Smooth muscle cell (in vitro differentiated cells): ENCODE results near the gene ICAM2. TPM values are rescaled to one million over a fixed set of nuclear protein-coding genes. Genes with fewer than 3 reads are reported as not detected.

Source experiments
- DNase-seq: peaks from one replicate; lab custom pipeline; 2025; ENCODE audit not compliant: unreplicated experiment; lab: John Stamatoyannopoulos, UW
- H2AFZ ChIP-seq: fragments of 200-600 bp; sonication (generic); 2 replicates; pipeline ENCODE4 v1.6.0; 2016; ENCODE audit warnings: antibody characterized with exemption, low read depth, mild to moderate bottlenecking
- H3F3A ChIP-seq: fragments of 200-600 bp; sonication (generic); 2 replicates; pipeline ENCODE4 v1.6.0; 2017; ENCODE audit warnings: antibody characterized with exemption, low read depth
- H3K27ac ChIP-seq: fragments of 200-600 bp; sonication (generic); 2 replicates; pipeline ENCODE4 v1.5.1; 2016; ENCODE audit warnings: low read depth, mild to moderate bottlenecking
- H3K27me3 ChIP-seq: fragments of 200-600 bp; sonication (generic); 2 replicates; pipeline ENCODE4 v1.6.1; 2016; ENCODE audit warnings: low read depth, mild to moderate bottlenecking
- H3K36me3 ChIP-seq: fragments of 200-600 bp; sonication (generic); 2 replicates; pipeline ENCODE4 v1.5.1; 2016; ENCODE audit warnings: low read depth
- H3K4me1 ChIP-seq: fragments of 200-600 bp; sonication (generic); 2 replicates; pipeline ENCODE4 v1.5.1; 2016; ENCODE audit warnings: low read depth
- H3K4me2 ChIP-seq: fragments of 200-600 bp; sonication (generic); 2 replicates; pipeline ENCODE4 v1.6.0; 2016; ENCODE audit warnings: mild to moderate bottlenecking
- H3K4me3 ChIP-seq: fragments of 200-600 bp; sonication (generic); 2 replicates; pipeline ENCODE4 v1.5.1; 2016; ENCODE audit warnings: mild to moderate bottlenecking
- H3K79me2 ChIP-seq: fragments of 200-600 bp; sonication (generic); 2 replicates; pipeline ENCODE4 v1.6.0; 2016; ENCODE audit warnings: low read depth, mild to moderate bottlenecking
- H3K9ac ChIP-seq: fragments of 200-600 bp; sonication (generic); 2 replicates; pipeline ENCODE4 v1.6.0; 2016; ENCODE audit warnings: low read depth
- H3K9me3 ChIP-seq: fragments of 200-600 bp; sonication (generic); replicated peaks from 2 replicates; pipeline ENCODE4 v1.5.1; 2016; ENCODE audit warnings: low read depth
- H4K20me1 ChIP-seq: fragments of 200-600 bp; sonication (generic); 2 replicates; pipeline ENCODE4 v1.6.0; 2016; ENCODE audit warnings: low read depth
- WGBS: methylation state at CpG from one replicate; pipeline ENCODE4 v1.1.7; 2016; ENCODE audit warnings: low lambda C conversion rate; 5-methylcytosine and 5-hydroxymethylcytosine counted together
- polyA plus RNA-seq: library from polyadenylated mRNA; unstranded; fragments of >200 nt; fragmentation: Nextera tagmentation; extraction: Ambion mirVana; gene quantifications from 2 replicates; pipeline ENCODE4 v1.2.1, GENCODE V29; 2016
- total RNA-seq: library from RNA; depleted of rRNA; stranded (reverse); fragments of >200 nt; gene quantifications from 2 replicates; pipeline ENCODE4 v1.2.3, GENCODE V29; 2014
- TF ChIP-seq, protein P1 (sequence below): fragments of 200-600 bp; sonication (generic); IDR thresholded peaks from 2 replicates; pipeline ENCODE4 v1.5.1; 2017; ENCODE audit warnings: borderline replicate concordance, mild to moderate bottlenecking, antibody characterized with exemption; ENCODE audit not compliant: insufficient read depth, poor library complexity, severe bottlenecking

Gene ICAM2
- total and polyA plus RNA-seq, 2 experiments from 2014 or later, result 1.0 TPM; not detected in 1

DNA sequence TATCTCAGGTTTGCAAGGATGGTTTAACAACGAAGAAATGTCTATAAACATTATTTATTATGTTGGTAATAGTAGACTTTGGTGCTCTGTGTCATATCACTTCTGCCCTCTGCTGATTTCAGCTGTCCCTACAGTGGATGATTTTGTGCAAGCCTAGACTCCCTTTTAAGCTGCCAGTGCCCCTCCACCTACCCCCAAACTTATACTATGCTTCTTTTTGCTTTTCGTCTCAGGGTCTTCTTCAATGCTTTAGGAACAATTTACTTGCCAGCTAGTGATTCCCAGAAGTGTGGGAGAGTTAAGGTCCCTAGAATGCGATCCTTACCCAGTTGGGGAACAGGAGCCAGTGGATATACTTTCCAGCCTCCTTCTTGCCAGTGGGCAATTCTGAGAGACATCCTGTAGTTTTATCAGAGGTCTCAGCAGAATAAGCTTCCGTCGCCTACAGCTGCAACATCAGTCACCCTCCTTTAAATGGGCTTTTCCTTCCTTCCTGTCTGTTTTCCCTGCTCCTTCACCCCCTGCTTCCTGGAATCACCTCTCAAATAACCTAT, 4.1 kb downstream of the ICAM2 start:
- Histone ChIP-seq H3K36me3 (no peaks in the 10 kb centered on the region), H3K4me1 (no peaks in the 10 kb centered on the region), H3K9me3 (no peaks in the 10 kb centered on the region), H3K4me2 (no peak overlapping the region), H4K20me1 (no peaks in the 10 kb centered on the region), H3K27ac (no peak overlapping the region), H2AFZ (no peak overlapping the region), H3K4me3 (no peak overlapping the region), H3F3A (no peaks in the 10 kb centered on the region), H3K27me3 (peaks cover 10% of the 10 kb centered on the region), H3K79me2 (no peaks in the 10 kb centered on the region), H3K9ac (no peak overlapping the region)
- WGBS, result 55% methylated on average over 5 of the region's 5 CpGs
- TF ChIP-seq, protein P1, sequence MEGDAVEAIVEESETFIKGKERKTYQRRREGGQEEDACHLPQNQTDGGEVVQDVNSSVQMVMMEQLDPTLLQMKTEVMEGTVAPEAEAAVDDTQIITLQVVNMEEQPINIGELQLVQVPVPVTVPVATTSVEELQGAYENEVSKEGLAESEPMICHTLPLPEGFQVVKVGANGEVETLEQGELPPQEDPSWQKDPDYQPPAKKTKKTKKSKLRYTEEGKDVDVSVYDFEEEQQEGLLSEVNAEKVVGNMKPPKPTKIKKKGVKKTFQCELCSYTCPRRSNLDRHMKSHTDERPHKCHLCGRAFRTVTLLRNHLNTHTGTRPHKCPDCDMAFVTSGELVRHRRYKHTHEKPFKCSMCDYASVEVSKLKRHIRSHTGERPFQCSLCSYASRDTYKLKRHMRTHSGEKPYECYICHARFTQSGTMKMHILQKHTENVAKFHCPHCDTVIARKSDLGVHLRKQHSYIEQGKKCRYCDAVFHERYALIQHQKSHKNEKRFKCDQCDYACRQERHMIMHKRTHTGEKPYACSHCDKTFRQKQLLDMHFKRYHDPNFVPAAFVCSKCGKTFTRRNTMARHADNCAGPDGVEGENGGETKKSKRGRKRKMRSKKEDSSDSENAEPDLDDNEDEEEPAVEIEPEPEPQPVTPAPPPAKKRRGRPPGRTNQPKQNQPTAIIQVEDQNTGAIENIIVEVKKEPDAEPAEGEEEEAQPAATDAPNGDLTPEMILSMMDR, result no peak
- no peak for DNase-seq

DNA sequence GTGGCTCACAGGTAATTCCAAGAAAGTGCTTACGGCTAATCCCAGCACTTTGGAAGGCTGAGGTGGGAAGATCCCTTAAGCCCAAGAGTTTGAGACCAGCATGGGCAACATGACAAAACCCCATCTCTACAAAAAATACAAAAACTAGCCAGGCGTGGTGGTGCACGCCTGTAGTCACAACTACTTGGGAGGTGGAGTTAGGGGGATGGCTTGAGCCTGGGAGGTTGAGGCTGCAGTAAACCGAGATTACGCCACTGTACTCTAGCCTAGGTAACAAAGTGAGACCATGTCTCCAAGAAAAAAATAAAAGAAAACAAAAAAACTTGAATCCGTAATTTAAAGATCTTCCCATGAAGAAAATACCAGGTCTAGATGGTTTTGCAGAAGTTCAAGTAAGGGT, 5.0 kb downstream of the ICAM2 start:
- no peak overlapping the region for H3K9ac ChIP-seq
- peaks cover 3% of the 10 kb centered on the region for H3K4me1 ChIP-seq
- no peaks in the 10 kb centered on the region for H3F3A ChIP-seq
- H4K20me1 ChIP-seq, result no peaks in the 10 kb centered on the region
- TF ChIP-seq, protein P1, result no peak
- H3K36me3 ChIP-seq, result no peaks in the 10 kb centered on the region
- no peaks in the 10 kb centered on the region for H3K79me2 ChIP-seq
- H3K27me3 ChIP-seq, result peaks cover 10% of the 10 kb centered on the region
- H3K27ac ChIP-seq, result no peak overlapping the region
- DNase-seq, result no peak
- no peak overlapping the region for H3K4me3 ChIP-seq
- no peak overlapping the region for H2AFZ ChIP-seq
- WGBS, result 93% methylated on average over 6 of the region's 6 CpGs
- no peak overlapping the region for H3K4me2 ChIP-seq
- H3K9me3 ChIP-seq, result no peaks in the 10 kb centered on the region

DNA sequence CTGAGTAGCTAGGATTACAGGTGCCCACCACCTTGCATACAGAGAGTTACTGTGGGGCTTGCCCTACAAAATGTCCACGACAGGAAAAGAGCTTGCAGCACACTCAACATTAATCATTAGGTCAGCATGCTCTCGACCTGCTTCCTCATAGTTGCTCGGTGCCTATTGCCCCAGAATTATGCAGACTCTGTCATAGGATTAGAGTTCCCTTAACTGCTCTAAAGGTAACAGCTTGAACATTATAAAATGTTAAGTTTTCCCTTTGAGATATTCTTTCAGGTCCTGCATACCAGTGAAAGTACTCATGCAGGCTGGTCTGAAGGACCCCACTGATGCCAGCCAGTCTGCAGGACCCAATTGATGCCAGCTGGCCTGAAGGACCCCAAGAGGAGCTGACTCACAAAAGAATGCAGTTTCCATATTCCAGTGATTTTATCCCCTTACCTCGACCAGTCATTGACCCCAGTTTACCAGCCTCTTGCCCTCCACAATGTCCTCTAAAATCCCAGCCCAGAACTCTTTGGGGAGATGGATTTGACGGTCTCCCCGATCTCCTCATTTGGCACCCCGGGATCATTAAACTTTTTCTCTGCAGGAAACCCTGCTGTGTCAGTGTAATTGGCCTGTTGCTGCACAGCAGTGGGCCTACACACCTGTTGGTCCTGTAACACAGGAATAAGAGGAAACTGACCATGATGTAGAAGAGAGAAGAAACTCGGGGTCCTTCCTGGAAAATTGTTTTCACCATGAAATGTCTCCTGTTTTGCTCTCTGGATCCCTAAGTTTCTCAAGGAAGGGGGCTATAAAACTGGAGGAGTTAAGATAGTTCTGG, 10.6 kb downstream of the ICAM2 start:
- peaks cover 10% of the 10 kb centered on the region for H3K27me3 ChIP-seq
- no peaks in the 10 kb centered on the region for H3K9me3 ChIP-seq
- peaks cover 8% of the 10 kb centered on the region for H3K4me1 ChIP-seq
- 59% methylated on average over 8 of the region's 8 CpGs for WGBS
- no peak overlapping the region for H3K4me3 ChIP-seq
- no peaks in the 10 kb centered on the region for H3F3A ChIP-seq
- H3K4me2 ChIP-seq, result no peak overlapping the region
- no peaks in the 10 kb centered on the region for H3K36me3 ChIP-seq
- no peak overlapping the region for H3K9ac ChIP-seq
- H3K27ac ChIP-seq, result no peak overlapping the region
- no peak overlapping the region for H2AFZ ChIP-seq
- DNase-seq, result no peak
- TF ChIP-seq, protein P1, result no peak
- H3K79me2 ChIP-seq, result no peaks in the 10 kb centered on the region
- H4K20me1 ChIP-seq, result no peaks in the 10 kb centered on the region

DNA sequence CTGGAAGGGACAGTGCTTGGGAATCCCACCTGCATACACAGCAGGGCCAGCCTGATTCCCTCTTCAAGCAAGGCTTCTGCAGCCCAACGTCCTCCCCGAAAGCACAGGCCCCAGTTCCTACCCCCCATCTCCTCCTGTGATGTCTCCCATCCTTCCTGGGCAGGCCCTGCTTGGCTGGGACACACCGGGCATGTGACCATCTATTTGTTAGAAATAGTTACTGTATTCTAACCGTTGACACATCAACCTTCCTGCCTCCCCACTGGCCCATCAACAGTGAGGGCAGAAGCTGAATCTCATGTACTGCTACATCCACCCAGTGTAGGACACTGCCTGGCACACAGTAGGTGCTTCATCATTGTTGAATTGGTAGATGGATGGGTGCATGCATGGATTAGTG, 11.6 kb downstream of the ICAM2 start:
- no peaks in the 10 kb centered on the region for H3K36me3 ChIP-seq
- no peak overlapping the region for H2AFZ ChIP-seq
- peaks cover 8% of the 10 kb centered on the region for H3K4me1 ChIP-seq
- H3K9ac ChIP-seq, result no peak overlapping the region
- DNase-seq, result no peak
- WGBS, result 89% methylated on average over 4 of the region's 4 CpGs
- H3F3A ChIP-seq, result no peaks in the 10 kb centered on the region
- H3K27ac ChIP-seq, result no peak overlapping the region
- H3K4me2 ChIP-seq, result no peak overlapping the region
- H3K79me2 ChIP-seq, result no peaks in the 10 kb centered on the region
- H3K4me3 ChIP-seq, result no peak overlapping the region
- TF ChIP-seq, protein P1, result no peak
- H3K27me3 ChIP-seq, result peaks cover 10% of the 10 kb centered on the region
- H4K20me1 ChIP-seq, result no peaks in the 10 kb centered on the region
- H3K9me3 ChIP-seq, result no peaks in the 10 kb centered on the region
